ENCODE data around the gene ZNF22. TPM values are rescaled to one million over a fixed set of nuclear protein-coding genes. Genes with fewer than 3 reads are reported as not detected.

Gene ZNF22
- total RNA-seq, 1 experiment from 2014 or later: 14.6 TPM

GRCh38 chr10:44979281-44980191 lies 21.2 kb upstream of the ZNF22 start:
- Histone ChIP-seq H3K4me1 (ENCODE audit: control insufficient read depth, insufficient read depth, low read length) (peaks cover 75% of the 10 kb centered on the region), H3K4me3 (ENCODE audit: low read depth in 2 of 2, low read length in 2 of 2) (peak overlapping the region in 1 of 2 experiments; percentile 83; a peak in 2 of 4 replicates), H3K27me3 (ENCODE audit: control insufficient read depth, insufficient read depth, low read length) (no peaks in the 10 kb centered on the region), H3K27ac (ENCODE audit: low read length) (peak overlapping the region; percentile 92), H3K36me3 (ENCODE audit: control insufficient read depth, insufficient read depth, low read length) (no peaks in the 10 kb centered on the region), H3K9me3 (ENCODE audit: control insufficient read depth, insufficient read depth, low read depth, low read length) (no peaks in the 10 kb centered on the region)
- no TSS peak for BruUV-seq (replicated peaks)
- in situ Hi-C loops (cut with HindIII; ENCODE audit: low pct_unique_long_range_greater_than_20kb, low sequenced_read_pairs): no loop called here
- ATAC-seq (no peak), DNase-seq (ENCODE audit: low read depth, low spot score) (no peak)
- intact Hi-C loops (cut with micrococcal nuclease; ENCODE audit: unreplicated experiment): no loop called here
- TF ChIP-seq SIN3A (IDR thresholded peaks at IDR 0.05; ENCODE audit: borderline replicate concordance, insufficient read depth, low read depth, low read length): no peak
- no peak for TF ChIP-seq REST (IDR thresholded peaks at IDR 0.05; ENCODE audit: insufficient read depth in 1 of 2, low read depth in 2 of 2, low read length in 1 of 2)
- TF ChIP-seq CTCF (IDR thresholded peaks at IDR 0.05): no peak
- no peak for TF ChIP-seq POLR2AphosphoS5 (IDR thresholded peaks at IDR 0.05; ENCODE audit: low read depth, low read length)
- TF ChIP-seq TCF7L2 (IDR thresholded peaks at IDR 0.05; ENCODE audit: low read depth, low read length): no peak
- ChIA-PET POLR2A (no interaction called here), CTCF (interaction anchor here (0.6 to 1.4 kb wide), 3 partner anchors 13 to 281 kb away, joined by 3 to 4 read pairs (median 4); no protein-coding TSS in a partner anchor)

GRCh38 chr10:44980309-44981171 lies 20.2 kb upstream of the ZNF22 start:
- peak overlapping the region; percentile 92 for H3K27ac ChIP-seq (ENCODE audit: low read length)
- H3K27me3 ChIP-seq (ENCODE audit: control insufficient read depth, insufficient read depth, low read length): no peaks in the 10 kb centered on the region
- ATAC-seq (no peak), DNase-seq (ENCODE audit: low read depth, low spot score) (no peak)
- intact Hi-C loops (cut with micrococcal nuclease; ENCODE audit: unreplicated experiment) (no loop called here), in situ Hi-C loops (cut with HindIII; ENCODE audit: low pct_unique_long_range_greater_than_20kb, low sequenced_read_pairs) (no loop called here)
- CTCF ChIA-PET: interaction anchor here (0.6 to 1.2 kb wide), 4 partner anchors 14 to 282 kb away, joined by 3 to 7 read pairs (median 4); no protein-coding TSS in a partner anchor
- no peaks in the 10 kb centered on the region for H3K36me3 ChIP-seq (ENCODE audit: control insufficient read depth, insufficient read depth, low read length)
- no TSS peak for BruUV-seq (replicated peaks)
- no peak for TF ChIP-seq POLR2AphosphoS5 (IDR thresholded peaks at IDR 0.05; ENCODE audit: low read depth, low read length)
- TF ChIP-seq CTCF (IDR thresholded peaks at IDR 0.05): no peak
- no peak for TF ChIP-seq SIN3A (IDR thresholded peaks at IDR 0.05; ENCODE audit: borderline replicate concordance, insufficient read depth, low read depth, low read length)
- no peak for TF ChIP-seq TCF7L2 (IDR thresholded peaks at IDR 0.05; ENCODE audit: low read depth, low read length)
- no peak for TF ChIP-seq REST (IDR thresholded peaks at IDR 0.05; ENCODE audit: insufficient read depth in 1 of 2, low read depth in 2 of 2, low read length in 1 of 2)
- no peaks in the 10 kb centered on the region for H3K9me3 ChIP-seq (ENCODE audit: control insufficient read depth, insufficient read depth, low read depth, low read length)
- POLR2A ChIA-PET: no interaction called here
- no peak overlapping the region for H3K4me3 ChIP-seq (ENCODE audit: low read depth in 2 of 2, low read length in 2 of 2)
- peaks cover 72% of the 10 kb centered on the region for H3K4me1 ChIP-seq (ENCODE audit: control insufficient read depth, insufficient read depth, low read length)
